K562 (cell line): ENCODE measurements around the gene MYRIP. TPM values are rescaled to one million over a fixed set of nuclear protein-coding genes. Genes with fewer than 3 reads are reported as not detected.

Experiments used
- ATAC-seq: fragments of 200-7000 bp; cut with Tn5 transposase; 3 replicates; pipeline ENCODE4 v1.9.1; 2020; ENCODE audit warnings: moderate library complexity
- BruUV-seq: library from RNA; stranded (reverse); fragments of 400-500 nt; replicated peaks from 2 replicates; lab custom pipeline; 2021; lab: Mats Ljungman, UMichigan
- CTCF ChIA-PET: fragments of 300-600 bp; formaldehyde crosslinking; extraction: SDS; loops from one replicate; lab custom pipeline; 2021; ENCODE audit warnings: low intra/inter-chr PET ratio; lab: Yijun Ruan, JAX
- POLR2A ChIA-PET: fragments of 300-600, 350-650 bp; sonication (Branson Sonifier 250); formaldehyde crosslinking; extraction: SDS; loops from one replicate; lab custom pipeline; 2021; ENCODE audit warnings: antibody characterized with exemption, inconsistent platforms; lab: Yijun Ruan, JAX
- DNase-seq, 4 experiments: peaks; one replicate each; pipeline versions ENCODE4 v3.0.0 to v3.0.0-alpha.2; 2011 to 2018; ENCODE audit warnings: low spot score in 3 of 4, mixed read lengths in 3 of 4; ENCODE audit errors: extremely low read depth in 1 of 4
- FAIRE-seq: peaks from 2 replicates; lab custom pipeline; 2011; peaks lifted over from hg19 to GRCh38; lab: Jason Lieb, UNC
- H2AFZ ChIP-seq: 2 replicates; pipeline ENCODE4 v1.6.0; 2011; ENCODE audit warnings: low read depth, low read length, control low read depth, inconsistent platforms
- H3K27ac ChIP-seq: fragments of 200-600 bp; 3 replicates; pipeline ENCODE4 v1.8.0; 2011; ENCODE audit warnings: low read depth, mild to moderate bottlenecking, control low read depth, inconsistent platforms, low read length, moderate library complexity, mixed read lengths; ENCODE audit errors: extremely low read depth
- H3K27me3 ChIP-seq, 2 experiments: fragments of 300-600 bp in 1 of 2; 2 replicates in 1 of 2; 3 replicates in 1 of 2; pipeline versions ENCODE4 v1.6.0 to v1.8.0; 2011; ENCODE audit warnings: inconsistent platforms in 2 of 2, low read length in 2 of 2, mild to moderate bottlenecking in 1 of 2, mixed read lengths in 1 of 2, moderate library complexity in 1 of 2; ENCODE audit not compliant: control insufficient read depth in 2 of 2, insufficient read depth in 2 of 2
- H3K36me3 ChIP-seq: fragments of 300-600 bp; 3 replicates; pipeline ENCODE4 v1.8.0; 2011; ENCODE audit warnings: mild to moderate bottlenecking, low read length, inconsistent platforms; ENCODE audit not compliant: control insufficient read depth, insufficient read depth
- H3K4me1 ChIP-seq, 2 experiments: fragments of 200-600 bp in 1 of 2; replicated peaks in 1 of 2; 2 replicates in 1 of 2; 3 replicates in 1 of 2; pipeline versions ENCODE4 v1.5.1 to v1.8.0; 2011; ENCODE audit warnings: inconsistent platforms in 2 of 2, low read length in 2 of 2, mild to moderate bottlenecking in 1 of 2, mixed read lengths in 1 of 2, moderate library complexity in 1 of 2; ENCODE audit not compliant: control insufficient read depth in 2 of 2, insufficient read depth in 2 of 2
- H3K4me2 ChIP-seq: 2 replicates; pipeline ENCODE4 v1.6.1; 2011; ENCODE audit warnings: low read length, control low read depth, inconsistent platforms, mixed read lengths; ENCODE audit not compliant: insufficient read depth
- H3K4me3 ChIP-seq: fragments of 200-600 bp; sonication (generic), shearing (Covaris generic); 2 replicates; pipeline ENCODE4 v1.5.1; 2016; ENCODE audit warnings: control low read depth, inconsistent platforms
- H3K79me2 ChIP-seq: fragments of 200-600 bp; 3 replicates; pipeline ENCODE4 v1.8.0; 2011; ENCODE audit warnings: low read length, inconsistent platforms; ENCODE audit not compliant: control insufficient read depth, insufficient read depth
- H3K9ac ChIP-seq, 2 experiments: 2 replicates each; pipeline versions ENCODE4 v1.6.0 to v1.6.1; 2011; ENCODE audit warnings: low read depth in 2 of 2, low read length in 2 of 2, control low read depth in 1 of 2, inconsistent platforms in 1 of 2, mild to moderate bottlenecking in 1 of 2, mixed read lengths in 1 of 2; ENCODE audit not compliant: insufficient read depth in 1 of 2
- H3K9me1 ChIP-seq: one replicate; pipeline ENCODE4 v1.6.0; 2011; ENCODE audit warnings: inconsistent platforms, mild to moderate bottlenecking, low read length, moderate library complexity; ENCODE audit not compliant: control insufficient read depth, insufficient read depth
- H3K9me3 ChIP-seq: replicated peaks from 2 replicates; pipeline ENCODE4 v1.5.1; 2011; ENCODE audit warnings: low read depth, low read length, inconsistent platforms; ENCODE audit not compliant: control insufficient read depth, insufficient read depth
- H4K20me1 ChIP-seq: replicated peaks from 2 replicates; pipeline ENCODE4 v1.6.1; 2011; ENCODE audit warnings: low read length, inconsistent platforms, mixed read lengths; ENCODE audit not compliant: control insufficient read depth, insufficient read depth
- ARID2 ChIP-seq: fragments of 450-650 bp; IDR thresholded peaks from 2 replicates; pipeline ENCODE4 v1.6.1; 2017; ENCODE audit warnings: antibody characterized with exemption, mild to moderate bottlenecking
- ATF1 ChIP-seq, 2 experiments: fragments of 450-650 bp in 1 of 2; IDR thresholded peaks; 2 replicates each; pipeline ENCODE4 v1.6.1; 2016; ENCODE audit warnings: missing compliant biosample characterization in 1 of 2, missing genetic modification characterization in 1 of 2
- CXXC5 ChIP-seq: fragments of 250-450 bp; sonication (Bioruptor Pico); IDR thresholded peaks from 2 replicates; pipeline ENCODE4 v1.8.0; 2022; ENCODE audit warnings: inconsistent platforms, mild to moderate bottlenecking, moderate library complexity
- FOXM1 ChIP-seq, 2 experiments: fragments of 450-650 bp in 1 of 2; sonication (generic) in 1 of 2; formaldehyde crosslinking in 1 of 2; IDR thresholded peaks; 2 replicates each; pipeline versions ENCODE4 v1.6.1 to v1.9.0; 2017 to 2022; ENCODE audit warnings: low read depth in 2 of 2, mild to moderate bottlenecking in 2 of 2, missing genetic modification reagents in 1 of 2, moderate library complexity in 1 of 2
- MCM3 ChIP-seq: fragments of 450-650 bp; IDR thresholded peaks from 2 replicates; pipeline ENCODE4 v1.6.1; 2016
- MEF2A ChIP-seq: IDR thresholded peaks from 2 replicates; pipeline ENCODE4 v1.6.1; 2011; ENCODE audit warnings: low read depth, mild to moderate bottlenecking, low read length, moderate library complexity; ENCODE audit not compliant: control insufficient read depth
- MEIS2 ChIP-seq: fragments of 450-650 bp; IDR thresholded peaks from 2 replicates; pipeline ENCODE4 v1.6.1; 2014; ENCODE audit warnings: mild to moderate bottlenecking; ENCODE audit not compliant: partially characterized antibody
- NCOA1 ChIP-seq: fragments of 450-650 bp; IDR thresholded peaks from 2 replicates; pipeline ENCODE4 v1.6.1; 2016; ENCODE audit warnings: low read depth
- PRMT5 ChIP-seq: sonication (generic); formaldehyde crosslinking; IDR thresholded peaks from 2 replicates; pipeline ENCODE4 v1.5.0; 2020; ENCODE audit warnings: missing genetic modification reagents
- RBM34 ChIP-seq: fragments of 200-400 bp; formaldehyde crosslinking; IDR thresholded peaks from 2 replicates; pipeline ENCODE4 v1.6.1; 2018; ENCODE audit warnings: low read length, borderline replicate concordance; ENCODE audit not compliant: insufficient read depth
- SOX6 ChIP-seq: fragments of 450-650 bp; IDR thresholded peaks from 2 replicates; pipeline ENCODE4 v1.6.1; 2014; ENCODE audit warnings: mild to moderate bottlenecking
- YBX1 ChIP-seq: fragments of 450-650 bp; IDR thresholded peaks from 2 replicates; pipeline ENCODE4 v1.7.1; 2016; ENCODE audit warnings: mild to moderate bottlenecking
- ZFPM2 ChIP-seq: fragments of 250-450 bp; sonication (Bioruptor Pico); IDR thresholded peaks from 2 replicates; pipeline ENCODE4 v1.5.1; 2022; ENCODE audit warnings: mild to moderate bottlenecking
- ZNF184 ChIP-seq: sonication (generic); formaldehyde crosslinking; IDR thresholded peaks from 2 replicates; pipeline ENCODE4 v1.5.0; 2020; ENCODE audit warnings: missing genetic modification reagents
- ZNF589 ChIP-seq: fragments of 200-800 bp; sonication (Bioruptor generic); IDR thresholded peaks from 2 replicates; pipeline ENCODE4 v1.6.1; 2016; ENCODE audit warnings: low read depth, missing genetic modification characterization, missing compliant biosample characterization
- ZNF75A ChIP-seq: fragments of 450-650 bp; formaldehyde crosslinking; IDR thresholded peaks from 2 replicates; pipeline ENCODE4 v1.4.0; 2020; ENCODE audit warnings: mild to moderate bottlenecking
- WGBS: fragments of 100-300 bp; shearing (Covaris generic); methylation state at CpG from one replicate; pipeline ENCODE4 v1.1.6; 2016; ENCODE audit warnings: low coverage, mixed read lengths; ENCODE audit not compliant: insufficient coverage; ENCODE audit errors: missing lambda C conversion rate; 5-methylcytosine and 5-hydroxymethylcytosine counted together
- in situ Hi-C: fragments of 300-500 bp; cut with MboI; formaldehyde crosslinking; loops from 4 replicates; pipeline ENCODE4 v1.15.0; 2018; ENCODE audit warnings: inconsistent platforms, mixed read lengths
- intact Hi-C: fragments of 100-400 bp; cut with micrococcal nuclease; formaldehyde crosslinking; loops from 2 replicates; pipeline ENCODE4 v1.14.2; 2022
- polyA plus RNA-seq, 8 experiments: library from polyadenylated mRNA; depleted of rRNA in 4 of 8; stranded (reverse) in 5 of 8; unstranded in 3 of 8; fragments of >200 nt; fragmentation: Nextera tagmentation in 2 of 8; fragmentation: Illumina TruSeq in 1 of 8; extraction: Ambion mirVana in 2 of 8; extraction: Trizol in 1 of 8; gene quantifications; 2 replicates each; pipeline versions ENCODE4 v1.2.1 to v1.2.3, GENCODE V29; 2011 to 2014; ENCODE audit warnings: inconsistent platforms in 1 of 8, missing spikeins in 1 of 8
- total RNA-seq, 7 experiments: library from RNA; depleted of rRNA in 6 of 7; stranded (reverse); fragments of >200 nt in 6 of 7; fragmentation: Illumina TruSeq in 2 of 7; extraction: Trizol in 2 of 7; gene quantifications; 2 replicates each; pipeline versions ENCODE4 v1.2.1 to v1.2.3, GENCODE V29; 2011 to 2021; ENCODE audit warnings: low replicate concordance in 1 of 7
- TF ChIP-seq, protein P1 (sequence below): fragments of 450-650 bp; formaldehyde crosslinking; IDR thresholded peaks from 2 replicates; pipeline ENCODE4 v1.4.0; 2022; ENCODE audit warnings: mild to moderate bottlenecking, moderate library complexity
- TF ChIP-seq, protein P2 (sequence below): fragments of 250-450 bp; sonication (Bioruptor Pico); IDR thresholded peaks from 2 replicates; pipeline ENCODE4 v1.5.0; 2021; ENCODE audit warnings: mild to moderate bottlenecking, moderate library complexity
- TF ChIP-seq, protein P3 (sequence below): fragments of 250-450 bp; sonication (Bioruptor Pico); IDR thresholded peaks from 2 replicates; pipeline ENCODE4 v1.6.1; 2021; ENCODE audit warnings: mild to moderate bottlenecking

MYRIP gene
- total and polyA plus RNA-seq, 9 of the 15 experiments (the other 6 are each of a cell fraction or from before 2014, with no cell fraction given), result 0.03 to 0.12 TPM; not detected in 7

DNA sequence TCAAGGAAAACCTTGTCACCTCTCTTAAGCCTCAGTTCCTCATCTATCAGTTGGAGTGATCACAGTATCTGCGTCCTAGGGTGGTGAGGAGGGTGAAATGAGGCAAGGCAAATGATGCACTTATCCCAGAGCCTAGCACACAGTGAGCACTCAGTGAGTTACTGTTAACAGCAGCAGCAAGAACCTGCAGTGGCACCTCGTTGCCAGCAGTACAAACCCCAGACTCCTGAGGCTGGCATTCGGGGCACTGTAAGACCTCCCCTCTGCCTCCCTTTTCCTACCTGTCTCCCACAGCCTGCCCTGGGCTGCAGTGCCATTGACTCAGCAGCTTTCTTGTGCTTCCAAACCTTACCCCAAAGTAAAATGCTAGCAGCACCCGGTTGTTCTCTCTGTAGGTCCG, 417.2 kb downstream of the MYRIP start (continued):
- TF ChIP-seq MEF2A (no peak), ATF1 (CRISPR knock-in tag; IDR thresholded peaks at IDR 0.05) (no peak), ATF1 (tag; IDR thresholded peaks at IDR 0.05) (no peak), ZNF75A (CRISPR knock-in tag) (no peak), ZFPM2 (no peak), NCOA1 (no peak), ZNF589 (CRISPR knock-in tag) (no peak), ARID2 (no peak), YBX1 (no peak), CXXC5 (no peak), RBM34 (no peak)
- TF ChIP-seq, protein P1, sequence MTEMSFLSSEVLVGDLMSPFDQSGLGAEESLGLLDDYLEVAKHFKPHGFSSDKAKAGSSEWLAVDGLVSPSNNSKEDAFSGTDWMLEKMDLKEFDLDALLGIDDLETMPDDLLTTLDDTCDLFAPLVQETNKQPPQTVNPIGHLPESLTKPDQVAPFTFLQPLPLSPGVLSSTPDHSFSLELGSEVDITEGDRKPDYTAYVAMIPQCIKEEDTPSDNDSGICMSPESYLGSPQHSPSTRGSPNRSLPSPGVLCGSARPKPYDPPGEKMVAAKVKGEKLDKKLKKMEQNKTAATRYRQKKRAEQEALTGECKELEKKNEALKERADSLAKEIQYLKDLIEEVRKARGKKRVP, result no peak
- TF ChIP-seq, all 486 proteins: peak for 0

DNA sequence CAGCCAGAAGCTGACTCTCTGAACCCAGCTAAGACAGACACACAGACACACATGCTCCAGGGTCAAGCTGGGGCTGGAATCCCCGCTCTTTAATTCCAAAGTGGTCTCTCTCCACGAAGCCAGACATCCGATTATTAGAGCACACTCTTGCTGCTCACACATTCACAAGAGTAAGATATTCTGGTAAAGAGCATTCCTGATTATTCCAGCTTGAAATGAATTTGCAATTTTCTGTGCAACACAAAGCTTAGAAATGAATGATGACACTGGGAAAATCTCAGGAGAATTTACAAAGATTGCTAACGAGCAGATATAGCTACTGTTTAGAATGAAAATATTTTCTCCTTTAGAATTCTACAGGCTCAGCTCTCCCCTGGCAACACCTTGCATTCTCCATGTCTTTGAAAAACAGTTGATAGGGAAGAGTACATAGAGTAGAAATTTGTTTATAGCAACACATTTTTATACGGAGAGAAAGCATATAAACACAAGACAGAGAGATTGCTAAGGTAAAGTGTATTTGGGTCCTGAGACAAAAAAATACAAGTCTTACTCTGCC, 419.5 kb downstream of the MYRIP start:
- intact Hi-C loops, result no loop called here
- Histone ChIP-seq H3K4me3 (no peak overlapping the region), H3K27me3 (peaks cover 8 to 30% of the 10 kb centered on the region in 2 experiments; a peak in 2 of 5 replicates), H3K79me2 (no peaks in the 10 kb centered on the region), H3K9me3 (no peaks in the 10 kb centered on the region), H3K4me2 (no peak overlapping the region), H3K9ac (no peak overlapping the region), H3K4me1 (no peaks in the 10 kb centered on the region; a peak in 1 of 5 replicates), H3K9me1 (no peaks in the 10 kb centered on the region), H3K36me3 (no peaks in the 10 kb centered on the region), H3K27ac (no peak overlapping the region), H2AFZ (no peak overlapping the region), H4K20me1 (no peaks in the 10 kb centered on the region)
- ChIA-PET POLR2A (interaction anchor here (0.5 to 0.6 kb wide), 2 partner anchors 9 to 681 kb away, joined by 3 read pairs; no protein-coding TSS in a partner anchor), CTCF (no interaction called here)
- no TSS peak for BruUV-seq
- in situ Hi-C loops, result no loop called here
- 2% methylated on average over 5 of the region's 5 CpGs for WGBS
- DNase-seq, result no peak
- no peak for FAIRE-seq
- ATAC-seq, result no peak
- no peak for TF ChIP-seq MEIS2
- no peak for TF ChIP-seq ZNF589 (CRISPR knock-in tag)
- TF ChIP-seq FOXM1 (IDR thresholded peaks at IDR 0.05; ENCODE audit: low read depth), result no peak
- no peak for TF ChIP-seq FOXM1 (CRISPR knock-in tag; IDR thresholded peaks at IDR 0.05; ENCODE audit: low read depth)
- no peak for TF ChIP-seq SOX6
- no peak for TF ChIP-seq ZNF184 (CRISPR knock-in tag)
- TF ChIP-seq, protein P2, sequence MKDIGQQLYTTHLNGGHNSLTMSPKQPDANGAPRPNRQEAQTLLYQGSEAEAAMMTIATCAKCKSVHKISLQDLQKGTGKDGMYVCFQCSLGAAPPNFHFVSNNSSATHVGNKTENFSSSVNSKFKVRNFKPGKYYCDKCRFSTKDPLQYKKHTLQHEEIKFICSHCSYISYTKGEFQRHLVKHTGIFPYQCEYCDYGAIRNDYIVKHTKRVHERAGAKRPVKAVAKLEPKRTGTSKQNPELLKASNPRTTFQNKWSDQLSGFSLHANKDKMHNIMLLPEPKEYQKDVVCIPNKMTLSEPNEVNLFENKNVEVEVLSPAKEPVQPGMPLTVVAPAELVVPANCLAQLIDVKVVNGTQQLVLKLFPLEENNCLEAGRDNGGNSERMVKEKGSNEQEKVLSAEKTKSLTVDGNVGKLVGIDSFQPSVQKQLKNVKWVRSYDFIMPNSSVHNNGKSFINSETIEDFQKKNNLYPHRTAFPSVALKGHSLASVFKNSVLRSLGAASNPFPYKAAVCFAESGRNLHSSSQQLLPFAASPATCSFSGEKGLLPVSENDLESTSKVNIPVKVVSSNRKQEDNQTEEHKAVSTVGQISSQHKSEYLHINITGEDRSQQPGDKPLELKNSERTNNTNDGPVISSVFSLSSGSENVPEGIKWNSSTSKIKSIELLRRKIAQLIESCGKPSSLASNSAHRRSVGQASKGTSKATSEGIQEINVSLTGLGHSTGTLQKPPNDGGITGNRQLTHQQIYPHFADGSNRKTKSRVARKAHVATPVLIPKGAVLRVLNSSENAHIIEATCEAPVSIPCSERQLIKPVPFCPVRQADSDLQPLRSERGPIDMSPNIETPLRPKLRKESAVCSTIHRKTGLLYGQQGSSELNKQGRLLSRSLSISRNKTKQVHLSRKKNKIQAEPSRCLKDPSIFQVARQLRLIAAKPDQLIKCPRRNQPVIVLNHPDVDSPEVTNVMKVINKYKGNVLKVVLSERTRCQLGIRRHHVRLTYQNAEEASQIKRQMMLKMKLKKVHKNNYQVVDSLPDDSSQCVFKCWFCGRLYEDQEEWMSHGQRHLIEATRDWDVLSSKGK, result no peak
- TF ChIP-seq PRMT5 (CRISPR knock-in tag), result no peak
- TF ChIP-seq, protein P3, sequence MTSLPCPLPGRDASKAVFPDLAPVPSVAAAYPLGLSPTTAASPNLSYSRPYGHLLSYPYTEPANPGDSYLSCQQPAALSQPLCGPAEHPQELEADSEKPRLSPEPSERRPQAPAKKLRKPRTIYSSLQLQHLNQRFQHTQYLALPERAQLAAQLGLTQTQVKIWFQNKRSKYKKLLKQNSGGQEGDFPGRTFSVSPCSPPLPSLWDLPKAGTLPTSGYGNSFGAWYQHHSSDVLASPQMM (CRISPR knock-in tag), result no peak
- TF ChIP-seq MCM3, result no peak
